T-helper 1 cell (primary cell): ENCODE data around the gene KIF23.

Source experiments
- DNase-seq, 5 donors: peaks; one replicate each; pipeline ENCODE4 v3.0.0-alpha.2; 2012 to 2020

The KIF23 gene

DNA sequence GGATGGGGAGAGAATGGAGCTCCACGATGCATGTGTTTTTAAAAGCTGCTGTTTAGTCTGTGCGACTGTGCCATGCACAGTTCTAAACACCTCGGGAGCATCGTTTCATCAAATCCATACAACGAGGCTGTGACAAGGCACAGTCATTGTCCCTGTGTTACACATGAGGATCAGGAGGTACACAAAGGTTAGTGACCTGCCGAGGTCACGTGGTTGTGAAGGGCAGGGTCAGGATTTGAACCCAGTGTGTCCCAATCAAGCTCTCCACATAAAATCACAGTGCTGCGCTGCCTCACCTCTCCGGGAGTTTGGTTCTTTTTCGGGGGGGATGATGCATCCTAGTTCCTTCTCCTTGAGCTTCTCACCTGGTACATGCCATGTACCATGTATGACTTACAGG is 18.7 kb upstream of the KIF23 start:
- DNase-seq = no peak

DNA sequence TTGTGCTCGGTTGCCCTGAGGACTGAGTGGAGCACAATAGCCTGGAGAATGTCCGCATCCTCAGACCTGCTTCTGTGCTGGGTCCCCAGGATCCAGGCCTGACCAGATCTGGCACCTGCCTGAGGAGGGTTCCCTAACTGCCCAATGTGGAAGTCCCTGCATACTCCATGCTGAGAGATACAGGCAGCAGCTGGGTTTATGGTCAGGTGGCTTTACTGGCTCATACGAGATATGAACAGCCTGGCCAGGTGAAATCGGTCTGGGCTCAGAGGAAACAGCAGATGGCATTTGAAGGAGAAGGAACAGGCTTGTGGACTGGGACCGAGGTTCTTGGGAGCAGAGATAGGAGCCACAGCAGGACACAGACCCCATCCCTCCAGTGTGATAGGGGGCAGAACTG is 18.2 kb upstream of the KIF23 start:
- no peak for DNase-seq

DNA sequence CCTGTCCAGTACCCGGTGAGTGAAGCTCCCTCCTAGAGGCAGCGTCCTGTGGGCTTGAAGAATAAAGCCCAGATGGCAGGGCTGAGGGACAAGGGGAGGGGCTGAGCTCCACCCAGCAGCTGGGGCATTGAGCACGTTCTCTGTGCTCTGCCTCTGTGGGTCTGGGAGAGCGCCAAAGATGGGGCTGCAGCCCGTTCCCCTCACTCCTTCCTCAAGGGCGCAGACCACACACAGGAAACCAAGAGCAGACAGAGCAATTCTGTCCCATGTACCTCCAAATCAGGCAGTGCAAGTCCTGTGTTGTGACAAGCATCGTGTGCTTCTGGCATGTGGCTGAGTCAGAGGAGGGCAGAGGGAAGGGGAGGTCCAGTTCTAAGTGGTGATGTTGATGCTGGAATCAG is 15.7 kb upstream of the KIF23 start:
- no peak for DNase-seq

DNA sequence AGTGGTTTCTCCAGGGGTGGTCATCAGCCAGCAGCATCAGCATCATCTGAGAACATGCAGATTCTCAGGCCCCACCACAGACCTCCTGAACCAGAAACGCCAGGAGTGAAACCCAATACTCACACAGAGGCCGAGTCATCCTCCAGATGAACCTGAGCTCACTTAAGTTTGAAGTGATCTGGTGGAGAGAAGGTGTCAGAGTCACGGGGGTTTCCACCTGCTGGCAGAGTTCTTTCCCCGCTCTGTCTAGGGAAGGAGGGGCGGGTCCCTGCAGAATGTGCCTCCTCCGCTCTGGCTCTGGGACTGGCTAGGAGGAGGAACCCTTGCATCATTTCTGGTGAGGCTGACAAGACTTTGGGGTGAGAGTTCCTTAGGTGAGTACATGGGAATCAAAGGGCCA is 13.3 kb upstream of the KIF23 start:
- no peak for DNase-seq

DNA sequence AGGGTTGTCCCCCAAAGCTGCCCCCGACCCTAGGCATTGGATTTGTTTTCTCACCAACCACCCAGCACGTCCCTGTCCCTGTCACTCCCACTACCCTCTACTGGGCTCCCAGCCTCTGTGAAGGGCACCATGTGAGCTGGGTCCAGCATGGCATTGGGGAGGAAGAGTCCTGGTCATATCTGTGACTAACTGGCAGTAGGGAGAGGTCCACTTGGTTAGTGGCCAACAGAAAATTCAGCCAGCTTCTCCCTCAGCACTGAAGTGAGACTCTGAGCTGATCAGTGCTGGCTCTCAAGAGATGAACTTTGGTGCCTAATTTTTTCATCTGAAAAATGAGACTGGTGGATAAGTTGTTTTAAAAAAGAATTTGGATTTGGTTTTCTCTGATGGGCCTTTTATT is 11.3 kb upstream of the KIF23 start:
- no peak for DNase-seq

DNA sequence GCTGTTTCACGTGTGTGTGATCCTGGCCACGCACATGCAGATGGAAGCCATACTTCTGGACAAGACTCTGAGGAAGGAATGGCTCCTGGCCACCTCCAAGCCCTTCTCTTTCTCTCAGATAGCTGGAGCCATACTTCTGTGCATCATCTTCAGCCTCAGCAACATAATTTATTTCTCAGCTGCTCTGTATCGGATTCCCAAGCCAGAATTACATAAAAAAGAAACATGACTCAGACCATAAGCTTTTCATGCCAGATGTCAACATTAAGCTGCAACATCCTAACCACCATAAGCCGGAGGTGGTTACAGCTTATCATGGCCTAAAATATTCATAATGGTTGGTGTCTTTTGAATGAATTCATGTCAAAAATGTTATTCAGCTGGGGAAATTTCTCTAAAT is 10.6 kb upstream of the KIF23 start:
- DNase-seq = no peak

DNA sequence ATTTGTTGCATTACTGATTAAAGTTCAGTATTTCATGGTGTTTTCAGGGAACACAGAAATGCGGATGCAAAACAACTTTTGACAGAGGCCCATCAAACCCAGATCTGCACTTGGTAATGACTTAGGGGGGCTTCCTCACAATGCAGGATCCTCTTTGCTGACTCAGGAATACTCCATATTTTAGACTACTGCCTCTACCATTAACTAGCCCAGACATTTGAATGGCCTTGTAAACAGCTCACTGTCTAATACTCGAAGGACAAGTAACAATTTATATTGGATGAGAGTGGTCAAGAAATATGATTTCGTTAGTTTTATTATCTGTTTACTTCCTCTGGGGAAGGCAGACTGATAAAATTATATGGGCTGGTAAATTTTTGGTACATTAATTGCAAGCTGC is 9.0 kb upstream of the KIF23 start:
- DNase-seq = no peak

DNA sequence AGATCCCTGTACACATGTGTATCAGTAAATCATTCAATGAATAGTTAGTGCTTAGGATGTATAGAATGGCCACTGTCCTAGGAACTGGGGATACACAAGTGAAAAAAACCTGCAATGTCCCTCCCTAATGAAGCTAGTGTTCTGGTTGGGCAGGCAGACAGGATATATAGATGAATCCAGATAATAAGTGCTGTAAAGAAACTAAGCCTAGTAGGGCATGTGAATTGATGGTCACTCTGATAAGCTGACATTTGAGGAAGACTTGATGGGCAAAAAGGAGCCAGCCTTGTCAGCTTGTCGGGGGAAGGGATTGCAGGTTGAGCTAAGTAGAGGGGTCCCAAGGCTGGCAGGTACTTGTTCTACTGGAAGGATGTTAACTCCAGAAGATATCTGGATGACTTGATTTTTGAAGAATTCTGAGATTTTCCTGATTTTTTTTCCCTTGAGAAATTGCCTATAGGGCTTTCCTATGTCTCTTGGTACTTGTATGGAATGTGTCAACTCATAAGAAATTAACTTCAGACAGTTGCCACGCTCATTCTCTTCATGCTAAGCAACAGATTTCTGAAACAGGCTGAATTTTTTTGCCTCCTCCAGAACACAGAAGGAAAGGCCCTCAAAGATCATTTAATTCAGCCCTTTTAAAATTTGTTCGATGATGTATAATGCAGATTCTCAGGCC is 6.3 kb upstream of the KIF23 start:
- no peak for DNase-seq

DNA sequence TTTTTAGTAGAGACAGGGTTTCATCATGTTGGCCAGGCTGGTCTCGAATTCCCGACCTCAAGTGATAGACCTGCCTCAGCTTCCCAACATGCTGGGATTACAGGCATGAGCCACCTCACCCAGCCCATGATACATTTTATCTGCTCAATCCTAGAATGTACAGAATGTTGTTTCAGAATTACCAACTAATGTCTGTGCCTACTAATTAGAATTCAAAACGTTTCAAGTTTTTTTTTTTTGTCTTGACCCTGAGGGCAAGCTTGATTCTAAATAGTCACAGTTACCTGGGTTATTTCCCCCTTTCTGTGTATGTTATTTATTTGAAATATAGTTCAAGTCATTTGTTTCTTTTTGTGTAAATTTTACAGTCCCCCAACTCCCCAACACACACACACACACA is 5.3 kb upstream of the KIF23 start:
- no peak for DNase-seq

DNA sequence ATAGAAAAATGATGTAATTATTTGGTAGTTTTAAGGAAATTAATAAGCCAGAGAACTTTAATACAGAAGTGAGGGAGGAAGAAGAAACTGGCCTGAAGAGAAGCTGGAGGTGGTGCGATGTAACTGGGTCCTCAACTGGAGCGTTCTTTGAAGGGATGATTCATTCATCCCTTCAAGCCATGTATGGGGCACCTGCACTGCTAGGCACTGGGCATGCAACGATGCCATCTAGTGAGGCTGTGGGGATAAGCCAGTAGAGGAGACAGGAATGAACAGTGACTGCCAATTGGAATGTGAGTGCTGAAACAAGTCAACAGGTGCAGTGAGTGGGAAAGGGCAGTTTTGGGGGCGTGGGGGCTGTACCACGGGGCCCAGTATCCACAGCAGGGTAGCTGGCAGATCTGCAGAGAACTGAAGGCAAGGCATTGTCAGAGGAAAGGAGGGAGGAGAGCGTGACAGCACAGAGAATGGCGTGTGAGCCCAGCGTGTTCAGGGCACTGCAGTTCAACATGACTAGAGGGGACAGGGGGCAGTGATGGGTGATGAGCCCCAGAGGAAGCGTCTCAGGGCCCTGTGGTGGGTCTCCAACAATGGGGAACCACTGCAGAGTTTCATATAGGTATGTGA is 3.8 kb upstream of the KIF23 start:
- DNase-seq = peak in 1 of 5 donors; percentile 26

DNA sequence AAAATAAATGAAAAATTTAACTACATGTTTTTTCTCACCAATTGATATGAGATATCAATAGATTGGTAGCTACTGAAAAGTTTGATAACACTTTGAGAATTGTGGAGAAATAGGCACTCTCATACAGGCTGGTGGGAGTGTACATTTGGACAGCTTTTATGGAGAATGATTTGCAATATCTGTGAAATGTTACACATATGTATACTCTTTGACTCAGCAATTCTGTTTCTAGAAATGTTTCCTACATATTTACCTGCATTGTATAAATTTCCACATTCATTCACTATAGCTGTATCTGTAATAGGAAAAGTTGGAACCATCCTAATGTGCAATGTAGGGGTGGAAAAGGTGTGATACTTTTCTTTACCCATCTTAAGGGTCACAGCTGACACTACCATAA is 1.9 kb upstream of the KIF23 start:
- no peak for DNase-seq

DNA sequence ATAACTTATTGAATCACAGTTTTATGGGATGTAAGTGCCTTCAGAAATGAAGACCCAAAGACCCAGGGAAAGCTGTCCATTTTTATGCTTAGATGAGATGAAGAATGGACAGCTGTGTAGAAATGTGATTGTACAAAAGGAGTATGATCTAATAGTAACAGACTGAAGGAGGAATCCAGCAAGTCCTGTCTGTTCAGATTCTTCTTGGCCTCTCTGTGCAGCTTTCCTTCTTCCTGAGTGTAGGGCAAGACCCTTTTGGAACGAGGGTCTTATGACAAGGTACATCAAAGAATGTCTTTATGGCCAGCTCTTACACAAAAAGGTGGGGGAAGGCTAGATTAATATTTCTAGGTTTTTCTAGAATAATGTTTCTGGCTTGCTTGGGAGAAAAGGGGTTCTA is 1.4 kb upstream of the KIF23 start:
- no peak for DNase-seq

DNA sequence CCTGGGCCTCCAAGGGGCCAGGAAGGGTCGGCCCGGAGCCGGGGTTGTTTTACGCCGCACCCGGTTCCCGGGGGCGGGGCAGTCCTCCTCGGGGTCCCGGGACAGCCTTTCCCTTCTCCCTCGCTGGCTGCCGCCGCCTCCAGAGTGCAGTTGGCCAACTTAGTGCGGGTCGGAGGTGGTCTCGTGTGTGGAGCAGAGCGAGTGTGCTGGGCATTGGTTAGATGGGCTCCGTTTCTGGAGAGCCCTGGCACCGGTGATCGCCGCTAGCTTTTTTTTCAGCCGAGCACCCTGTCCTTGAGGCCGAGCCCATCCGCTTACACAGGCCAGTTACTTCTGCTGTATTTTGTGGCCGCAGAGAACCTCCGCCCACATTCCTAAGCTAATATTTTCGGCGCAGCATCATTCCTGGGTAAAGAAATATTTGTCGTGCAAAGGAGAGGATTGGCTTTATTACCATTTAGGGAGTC is 585 bp downstream of the KIF23 start:
- peak in 2 of 5 donors; percentile 9 to 30 for DNase-seq

DNA sequence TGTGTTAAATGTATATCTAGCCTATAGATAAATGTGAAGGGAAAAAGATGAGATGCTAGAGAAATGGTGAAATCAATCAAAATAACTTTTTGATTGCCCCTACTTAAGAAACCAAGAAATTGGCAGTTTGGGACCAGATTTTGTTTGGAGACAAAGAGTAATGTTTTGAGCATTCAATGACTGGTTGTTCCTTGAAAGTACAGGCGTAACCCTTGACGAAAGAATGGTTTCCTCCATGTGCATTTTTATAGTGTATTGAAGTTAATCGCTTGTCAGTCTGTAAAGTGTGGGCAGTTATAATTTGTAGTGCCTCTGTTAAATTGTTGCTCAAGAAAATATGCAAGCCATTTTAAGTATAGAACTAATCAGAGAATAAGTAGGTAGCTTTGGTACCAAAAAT is 1.2 kb downstream of the KIF23 start:
- DNase-seq = no peak

DNA sequence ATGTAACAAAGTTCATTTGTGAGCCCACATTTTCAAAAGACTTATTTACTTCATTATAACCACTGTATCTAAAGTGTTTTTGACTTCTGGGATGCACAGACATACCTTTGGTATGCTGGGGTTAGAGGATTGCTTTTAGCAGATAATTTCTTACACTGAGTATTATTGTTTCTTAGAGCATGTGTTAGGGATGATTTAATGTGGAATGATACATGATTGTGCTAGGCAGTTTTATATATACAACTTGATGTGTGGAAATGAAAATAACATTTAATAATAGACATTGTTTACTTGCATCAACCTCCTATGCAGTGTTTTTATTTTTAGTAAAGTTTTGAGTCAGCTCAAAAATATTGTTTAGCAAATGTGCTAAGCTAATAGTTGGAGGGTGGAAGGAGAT is 3.4 kb downstream of the KIF23 start:
- no peak for DNase-seq

DNA sequence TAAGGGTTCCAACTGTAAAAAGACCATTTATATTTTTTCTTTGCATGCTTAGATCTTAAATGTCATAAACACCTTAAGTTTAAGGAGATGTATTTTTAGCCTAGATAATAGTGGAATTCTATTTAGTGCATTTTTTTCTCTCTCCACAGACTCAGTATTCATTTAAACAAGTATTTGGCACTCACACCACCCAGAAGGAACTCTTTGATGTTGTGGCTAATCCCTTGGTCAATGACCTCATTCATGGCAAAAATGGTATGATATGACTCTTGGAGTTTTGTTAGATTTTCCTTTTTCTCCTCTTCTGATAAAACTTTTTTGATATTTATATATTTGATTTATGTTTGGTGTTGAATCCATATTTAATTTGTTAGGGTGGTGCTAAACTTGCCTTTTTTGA is 7.3 kb downstream of the KIF23 start:
- no peak for DNase-seq

DNA sequence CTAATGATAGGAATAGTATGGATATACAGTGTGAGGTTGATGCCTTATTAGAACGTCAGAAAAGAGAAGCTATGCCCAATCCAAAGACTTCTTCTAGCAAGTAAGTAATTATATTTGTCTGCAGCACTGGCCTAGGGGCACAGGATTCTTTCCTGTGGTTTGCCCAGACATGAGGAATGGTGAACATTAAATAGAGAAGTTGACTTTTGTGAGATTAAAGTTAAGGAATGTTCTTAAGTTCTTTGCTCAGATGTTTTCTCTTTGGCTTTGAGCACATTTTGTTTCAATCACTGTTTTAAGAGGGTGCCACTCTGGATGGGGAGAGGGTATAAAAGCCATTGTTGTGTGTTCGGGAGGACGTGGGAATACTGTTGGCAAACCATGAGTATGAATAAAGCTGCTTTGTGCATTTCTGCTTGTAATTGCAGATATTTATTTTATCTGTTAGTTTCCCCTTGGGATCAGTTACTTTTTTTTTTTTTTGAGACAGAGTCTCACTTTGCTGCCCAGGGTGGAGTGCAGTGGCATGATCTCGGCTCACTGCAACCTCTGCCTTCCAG is 8.3 kb downstream of the KIF23 start:
- DNase-seq = no peak

DNA sequence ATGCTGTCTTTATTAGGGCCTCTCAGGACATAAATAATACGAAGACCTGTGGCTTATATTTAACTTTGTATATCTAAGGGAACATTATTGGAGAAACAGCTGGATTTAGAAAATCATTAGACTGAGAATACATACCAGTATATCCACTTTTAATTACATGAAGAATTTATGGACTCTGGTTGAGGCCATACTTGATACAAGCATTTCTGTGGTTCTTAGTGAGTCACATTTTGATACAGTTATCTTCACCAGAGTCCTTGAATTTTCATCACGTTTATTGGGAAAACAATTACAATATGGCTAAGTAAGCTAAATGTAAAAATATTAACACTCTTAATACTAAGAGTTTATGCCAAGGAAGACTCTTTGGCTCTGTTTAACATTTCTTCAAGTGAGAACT is 9.9 kb downstream of the KIF23 start:
- no peak for DNase-seq

DNA sequence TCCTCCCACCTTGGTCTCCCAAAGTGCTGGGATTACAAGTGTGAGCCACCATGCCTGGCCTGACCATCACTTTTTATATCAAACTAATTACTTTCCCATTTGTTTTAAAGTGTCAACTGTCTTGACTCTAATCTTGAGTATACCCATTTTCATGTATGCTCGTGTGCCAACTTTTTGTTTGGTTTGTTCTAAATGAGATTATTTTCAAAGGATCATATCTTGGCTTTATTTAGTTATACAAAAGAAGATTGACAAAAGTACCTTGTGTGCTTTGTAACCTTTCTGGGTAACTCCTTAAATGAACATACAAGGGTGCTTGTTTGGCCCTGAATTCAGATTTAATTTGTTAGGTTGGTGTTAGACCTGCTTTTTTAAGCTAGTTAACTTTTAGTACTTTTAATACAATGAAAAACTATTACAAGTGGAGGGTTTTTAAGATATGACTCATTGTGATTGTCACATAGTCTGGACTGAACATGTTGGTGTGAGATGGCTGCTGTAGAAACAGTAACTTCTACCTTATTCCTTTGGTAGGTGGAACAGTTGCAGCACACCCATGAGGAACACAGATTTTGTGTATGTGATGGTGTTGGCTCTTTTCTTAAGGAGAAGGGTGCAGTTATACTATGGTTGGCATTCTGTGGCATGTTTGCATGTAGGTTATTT is 10.7 kb downstream of the KIF23 start:
- DNase-seq = no peak

DNA sequence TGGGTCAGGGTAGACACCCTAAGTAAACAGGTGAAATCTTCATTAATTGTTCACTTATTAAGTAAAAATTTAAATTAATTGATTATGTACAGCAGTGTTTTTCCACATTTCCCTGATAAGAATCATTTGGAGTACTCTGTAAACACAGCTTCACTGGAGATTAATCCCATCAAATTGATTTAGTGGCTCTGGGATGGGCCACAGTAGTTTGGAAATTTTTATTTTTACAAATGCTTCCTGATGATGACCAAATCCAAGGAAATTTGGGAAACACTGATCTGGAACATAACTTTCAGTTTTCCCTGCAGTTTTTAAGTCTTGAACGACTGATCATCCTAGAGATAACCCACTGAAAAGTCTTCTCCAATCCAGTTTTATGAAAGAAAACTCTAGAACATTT is 19.7 kb downstream of the KIF23 start:
- DNase-seq = no peak

DNA sequence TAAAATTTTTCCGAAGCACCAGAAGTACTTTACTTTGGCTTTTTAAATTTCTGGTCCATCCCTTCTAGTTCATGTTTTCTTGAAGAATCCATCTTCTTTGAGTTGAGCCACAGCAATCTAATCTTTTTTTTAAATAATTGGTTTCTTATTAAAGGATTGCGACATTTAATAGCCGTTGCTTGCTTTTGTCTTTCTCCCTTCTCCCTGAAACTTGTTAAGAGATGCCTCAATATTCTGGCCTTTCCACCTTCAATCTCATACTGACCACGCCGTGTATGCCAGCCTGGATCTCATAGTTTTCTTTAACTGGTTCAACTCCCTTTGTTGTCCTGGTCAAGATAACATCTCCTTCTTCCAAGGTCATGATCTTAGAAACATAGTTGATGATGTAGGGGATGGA is 20.1 kb downstream of the KIF23 start:
- no peak for DNase-seq

DNA sequence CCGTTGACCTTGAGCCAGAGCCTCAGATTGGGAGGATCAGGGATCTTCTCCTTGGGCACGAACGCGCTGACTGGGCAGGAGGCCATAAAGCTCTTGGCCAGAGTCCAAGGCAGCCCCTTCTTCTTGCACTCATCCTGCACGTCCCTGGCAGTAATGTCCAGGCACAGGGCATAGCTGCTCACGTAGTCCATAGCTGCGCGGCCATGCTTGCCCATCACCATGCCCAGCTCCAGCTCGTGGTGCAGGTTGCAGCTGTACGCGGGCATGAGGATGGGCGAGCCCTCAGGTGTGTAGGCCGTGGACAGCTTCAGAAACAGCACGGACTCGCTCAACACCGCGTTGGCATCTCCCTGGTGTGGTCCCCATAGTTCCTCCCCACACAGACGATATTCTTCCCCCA is 20.5 kb downstream of the KIF23 start:
- DNase-seq = no peak

DNA sequence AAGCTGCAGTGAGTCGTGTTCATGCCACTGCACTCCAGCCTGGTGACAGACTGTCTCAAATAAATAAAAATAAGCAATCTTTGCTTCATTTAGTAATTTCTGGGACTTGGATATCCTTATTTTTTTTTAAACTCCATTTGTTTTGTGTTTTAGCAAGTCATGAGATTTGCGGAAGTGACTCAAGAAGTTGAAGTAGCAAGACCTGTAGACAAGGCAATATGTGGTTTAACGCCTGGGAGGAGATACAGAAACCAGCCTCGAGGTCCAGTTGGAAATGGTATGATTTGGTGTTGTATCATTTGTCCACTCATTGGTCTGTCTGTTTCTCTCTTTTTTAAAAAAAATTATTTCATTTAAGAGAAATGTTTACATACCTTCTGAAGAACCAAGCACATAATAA is 21.8 kb downstream of the KIF23 start:
- no peak for DNase-seq

DNA sequence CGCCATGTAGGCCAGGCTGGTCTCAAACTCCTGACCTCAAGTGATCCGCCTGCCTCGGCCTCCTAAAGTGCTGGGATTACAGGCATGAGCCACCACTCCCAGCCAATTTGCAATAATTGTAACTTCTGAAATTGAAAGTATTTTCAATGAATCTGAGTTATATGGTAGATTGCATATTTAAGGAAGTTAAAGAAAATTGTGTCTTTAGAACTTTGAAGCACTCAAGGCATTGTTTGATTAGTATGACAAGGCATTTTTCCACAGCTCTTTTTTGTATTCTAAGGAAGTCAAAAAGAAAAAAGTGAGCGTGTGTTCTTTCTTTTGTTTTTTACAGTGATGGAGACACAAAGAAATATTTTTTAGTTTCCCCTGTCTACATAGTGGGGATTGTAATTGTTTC is 22.8 kb downstream of the KIF23 start:
- DNase-seq = no peak
